Stimulated activated CD8-positive, alpha-beta memory T cell treated with anti-CD3 and anti-CD28 coated beads, Interleukin-4, amount 100 ng/mL, for 48 hours (primary cell): ENCODE data around the gene CLCNKA.
A peak's percentile ranks its signal among the peaks of the same experiment; 100 is the strongest.

Experiments
- DNase-seq: peaks from one replicate; pipeline ENCODE4 v3.0.0-alpha.2; 2020

The CLCNKA gene

GRCh38 chr1:16066245-16066644 lies 44.4 kb downstream of the CLCNKA start:
- DNase-seq, result no peak

- no peak for DNase-seq
Measured at GRCh38 chr1:16067127-16067768, 45.4 kb downstream of the CLCNKA start.

- DNase-seq, result no peak
Measured at GRCh38 chr1:16067933-16068332, 46.1 kb downstream of the CLCNKA start.

GRCh38 chr1:16068356-16069270 lies 46.8 kb downstream of the CLCNKA start:
- DNase-seq, result no peak

GRCh38 chr1:16070640-16071355 lies 49.0 kb downstream of the CLCNKA start:
- DNase-seq, result no peak

- DNase-seq, result no peak
Measured at GRCh38 chr1:16071614-16072013, 49.8 kb downstream of the CLCNKA start.

GRCh38 chr1:16072095-16072494 lies 50.3 kb downstream of the CLCNKA start:
- DNase-seq, result no peak

- DNase-seq, result no peak
Measured at GRCh38 chr1:16072616-16073484, 51.0 kb downstream of the CLCNKA start.

- peak; percentile 62 for DNase-seq
Measured at GRCh38 chr1:16073490-16074119, 51.8 kb downstream of the CLCNKA start, which contains the start of gene FAM131C. FAM131C (minus strand) TSS chr1:16073651; CDS start chr1:16073442, 209 bp downstream.

GRCh38 chr1:16074217-16074616 lies 52.4 kb downstream of the CLCNKA start:
- no peak for DNase-seq

GRCh38 chr1:16075337-16076030 lies 53.6 kb downstream of the CLCNKA start:
- DNase-seq, result no peak

- no peak for DNase-seq
Measured at GRCh38 chr1:16076031-16076864, 54.4 kb downstream of the CLCNKA start.

- DNase-seq, result no peak
Measured at GRCh38 chr1:16076865-16077238, 55.0 kb downstream of the CLCNKA start.

GRCh38 chr1:16077406-16078245 lies 55.8 kb downstream of the CLCNKA start:
- no peak for DNase-seq

GRCh38 chr1:16078925-16079656 lies 57.3 kb downstream of the CLCNKA start:
- DNase-seq, result peak; percentile 83

GRCh38 chr1:16080422-16081150 lies 58.8 kb downstream of the CLCNKA start:
- DNase-seq, result no peak

GRCh38 chr1:16081636-16082035 lies 59.8 kb downstream of the CLCNKA start:
- DNase-seq, result no peak
